ENCODE measurements around the gene LDLRAD3.

LDLRAD3 gene

DNA sequence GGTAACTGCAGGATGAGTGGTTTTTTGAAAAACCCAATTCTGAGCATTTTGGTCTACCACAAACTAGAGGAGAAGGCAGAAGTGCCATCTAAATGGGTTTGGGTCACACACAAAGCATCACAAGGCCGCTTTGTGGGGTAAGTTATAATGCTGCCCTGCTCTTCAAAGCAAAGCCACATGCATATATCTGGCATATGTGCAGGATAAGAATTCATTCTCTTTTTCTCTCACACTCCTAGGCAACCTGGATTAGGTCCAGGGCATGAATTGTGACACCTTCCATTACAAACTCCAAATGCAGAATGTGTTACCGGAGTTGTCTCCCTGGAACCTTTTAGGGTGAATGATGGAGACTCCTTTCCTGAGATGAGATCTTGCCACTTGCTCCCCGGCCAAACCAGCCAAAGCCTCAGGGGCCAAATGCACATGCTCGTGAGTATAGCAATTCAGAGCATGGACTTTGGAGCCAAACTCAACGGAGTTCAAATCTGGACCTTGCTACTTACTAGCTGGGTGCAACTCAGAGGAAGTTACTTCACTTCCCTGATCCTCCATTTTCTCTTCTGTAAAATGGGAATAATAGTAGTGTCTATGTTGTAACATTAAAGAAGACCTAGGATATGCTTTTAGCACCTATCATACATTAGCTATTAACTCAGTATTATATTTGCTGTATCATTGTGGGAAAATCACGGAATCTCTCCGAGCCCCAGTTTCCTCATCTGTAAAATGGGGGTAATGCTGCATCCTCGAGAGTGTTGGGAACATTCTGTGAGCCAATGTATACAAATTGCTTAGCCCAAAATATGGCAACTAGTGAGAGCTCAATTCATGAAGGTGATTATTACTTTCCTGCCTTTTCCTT lies 248.8 kb downstream of the LDLRAD3 start:
- in situ Hi-C loops (cut with HindIII; ENCODE audit: low sequenced_read_pairs) = no loop called here

DNA sequence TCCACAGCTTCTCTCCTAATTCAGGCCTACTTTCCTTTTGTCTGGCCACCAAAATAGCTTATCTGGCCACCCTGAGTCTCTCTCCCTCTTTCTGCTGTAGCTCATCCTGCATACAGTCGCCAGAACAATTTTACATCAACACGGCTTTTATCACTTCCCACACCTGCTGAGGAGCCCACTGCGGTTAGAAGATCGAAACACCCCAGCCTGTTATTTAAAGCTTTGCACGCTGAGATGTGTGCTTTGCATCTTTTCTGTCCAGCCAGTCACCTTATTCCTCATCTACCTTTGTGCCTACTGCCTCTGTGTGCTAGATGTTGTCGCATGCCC lies 249.4 kb downstream of the LDLRAD3 start:
- in situ Hi-C loops (cut with HindIII; ENCODE audit: low sequenced_read_pairs) = no loop called here

DNA sequence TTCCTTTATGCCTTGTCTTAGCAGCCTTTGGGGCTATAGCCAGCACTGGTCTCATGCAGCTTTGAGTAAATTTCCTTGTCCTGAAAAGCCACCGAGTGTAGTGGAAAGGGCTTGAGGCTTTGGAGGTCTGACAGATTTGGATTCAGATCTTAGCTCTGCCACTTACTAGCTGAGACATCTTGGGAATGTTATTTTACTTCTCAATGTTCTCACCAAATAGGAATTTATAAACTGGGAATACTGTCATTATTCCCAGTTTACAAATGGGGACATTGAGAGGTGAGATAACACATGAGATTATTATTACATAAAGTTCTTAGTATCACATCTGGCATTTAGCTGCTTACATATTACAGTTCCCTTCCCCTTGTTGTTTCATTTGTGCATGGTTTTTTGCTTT lies 249.9 kb downstream of the LDLRAD3 start:
- in situ Hi-C loops (cut with HindIII; ENCODE audit: low sequenced_read_pairs) = no loop called here

DNA sequence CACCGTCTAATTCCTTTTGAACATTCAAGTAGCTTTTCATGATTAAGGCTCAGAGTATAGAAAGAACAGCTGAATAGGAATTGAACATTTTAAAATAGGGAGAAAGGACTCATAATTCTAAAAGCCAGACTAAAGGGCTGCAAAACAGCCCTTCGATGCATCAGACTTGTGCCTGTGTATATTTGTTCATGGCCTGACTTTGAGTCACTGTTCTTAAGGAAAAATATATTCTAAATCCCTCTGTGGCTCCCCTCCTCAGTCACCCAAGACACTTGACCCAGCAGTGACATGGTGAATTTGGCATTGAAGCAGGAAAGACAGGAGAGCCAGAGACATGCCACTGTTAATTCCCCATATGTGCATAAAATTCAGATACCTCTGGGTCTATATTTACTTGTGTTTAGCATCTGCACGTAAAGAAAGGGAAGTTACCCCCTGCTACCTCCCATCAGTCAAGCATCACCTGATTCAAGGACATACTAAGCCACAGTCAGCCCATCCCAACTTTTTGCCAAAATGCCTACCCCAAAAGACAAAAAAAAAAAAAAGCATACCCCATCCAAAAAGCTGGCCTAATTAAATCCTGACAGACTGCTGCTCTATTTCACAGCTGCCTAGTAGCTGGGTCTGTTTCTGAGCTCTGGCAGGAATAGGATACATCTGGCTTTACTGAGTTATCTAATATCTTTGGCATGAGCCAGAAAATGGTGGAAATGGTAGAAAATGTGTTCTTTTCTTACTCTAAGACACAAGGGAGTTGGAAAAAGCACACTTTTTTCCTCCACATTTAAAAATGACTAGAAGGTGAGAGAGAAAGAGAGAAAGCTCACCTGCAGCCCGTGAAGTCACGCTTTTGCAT lies 251.9 kb downstream of the LDLRAD3 start:
- in situ Hi-C loops (cut with HindIII; ENCODE audit: low sequenced_read_pairs) = no loop called here

DNA sequence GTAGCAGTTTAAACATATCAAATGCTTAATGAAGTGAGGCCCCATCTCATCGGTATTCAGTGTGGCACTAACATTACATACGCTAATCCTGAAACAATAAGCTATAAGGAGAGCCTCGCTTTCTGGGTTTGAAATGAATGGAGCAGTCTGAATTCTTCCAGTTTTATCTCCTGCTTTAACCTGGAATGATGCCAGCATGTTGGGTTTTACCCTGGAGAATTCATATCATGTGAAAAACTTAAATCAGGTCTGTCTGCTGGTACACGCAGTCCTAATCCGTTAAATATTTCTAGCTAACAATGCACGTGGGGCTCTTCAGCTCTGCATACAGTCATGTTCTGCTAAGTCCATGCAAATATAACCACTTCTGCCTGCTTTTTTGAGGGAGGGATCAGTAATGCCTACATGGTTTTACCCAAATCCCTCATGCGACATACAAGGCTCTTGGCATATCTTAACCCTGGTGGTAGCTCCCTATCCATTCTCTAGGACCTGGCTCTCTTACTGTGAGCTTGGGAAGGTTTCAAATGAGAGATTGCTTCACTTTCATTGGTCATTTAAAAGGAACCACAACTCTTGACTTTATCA lies 252.6 kb downstream of the LDLRAD3 start:
- in situ Hi-C loops (cut with HindIII; ENCODE audit: low sequenced_read_pairs) = no loop called here

DNA sequence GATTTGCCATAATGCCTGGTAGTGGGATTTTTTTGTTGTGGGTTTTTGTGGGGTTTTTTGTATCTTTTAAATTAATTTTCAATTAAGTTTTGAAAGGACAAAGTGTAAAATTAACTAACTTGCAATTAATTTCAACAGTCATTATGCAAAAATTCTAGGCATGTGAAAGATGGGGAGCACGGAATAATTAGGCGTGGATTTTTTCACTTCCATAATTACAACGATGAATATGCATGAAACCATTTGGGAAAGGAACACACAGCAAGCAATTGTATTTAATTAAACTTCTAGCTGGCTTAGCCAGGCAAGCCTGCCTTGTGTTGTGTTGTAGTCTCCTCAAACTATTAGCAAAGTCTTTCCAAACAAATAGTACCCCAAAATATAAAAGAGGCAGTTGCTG lies 257.5 kb downstream of the LDLRAD3 start:
- in situ Hi-C loops (cut with HindIII; ENCODE audit: low sequenced_read_pairs) = no loop called here

DNA sequence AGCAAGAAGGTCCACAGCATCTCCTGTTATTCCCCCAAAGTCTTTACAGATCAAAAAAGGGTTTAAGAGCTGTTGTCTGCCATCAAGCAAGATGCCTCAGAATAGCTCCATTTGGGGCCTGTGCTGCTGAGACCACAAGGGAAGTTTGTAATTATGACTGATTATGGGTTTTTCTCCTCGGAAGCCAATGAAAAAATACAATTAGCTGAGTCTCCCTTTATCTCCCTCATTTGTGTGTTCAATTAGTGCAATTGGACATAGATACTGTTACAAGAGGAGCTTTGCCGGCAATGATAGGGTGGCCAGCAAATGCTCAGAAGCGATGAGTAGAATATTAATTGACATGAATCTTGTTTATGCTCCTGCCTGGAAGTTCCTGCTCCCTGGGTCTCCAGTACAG lies 261.7 kb downstream of the LDLRAD3 start:
- in situ Hi-C loops (cut with HindIII; ENCODE audit: low sequenced_read_pairs) = no loop called here

DNA sequence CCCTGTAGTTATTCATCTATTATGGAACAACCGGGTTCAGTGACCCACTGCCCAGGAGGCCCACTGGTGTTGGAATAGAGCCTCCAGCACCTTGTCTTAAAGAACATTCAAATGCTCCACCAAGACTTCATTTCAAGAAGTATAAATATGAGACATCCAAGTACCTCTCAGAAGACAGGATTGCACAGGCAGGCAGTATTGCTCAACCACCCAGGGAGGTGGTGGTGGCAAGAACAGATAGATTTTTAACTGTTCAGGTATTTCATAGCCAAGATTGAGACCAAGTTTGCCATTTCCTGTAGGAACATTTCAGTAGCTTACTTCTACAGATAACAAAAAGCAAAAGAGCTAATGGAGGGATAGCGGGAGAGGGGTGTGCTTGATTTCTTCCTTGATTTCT lies 266.7 kb downstream of the LDLRAD3 start:
- in situ Hi-C loops (cut with HindIII; ENCODE audit: low sequenced_read_pairs) = no loop called here

DNA sequence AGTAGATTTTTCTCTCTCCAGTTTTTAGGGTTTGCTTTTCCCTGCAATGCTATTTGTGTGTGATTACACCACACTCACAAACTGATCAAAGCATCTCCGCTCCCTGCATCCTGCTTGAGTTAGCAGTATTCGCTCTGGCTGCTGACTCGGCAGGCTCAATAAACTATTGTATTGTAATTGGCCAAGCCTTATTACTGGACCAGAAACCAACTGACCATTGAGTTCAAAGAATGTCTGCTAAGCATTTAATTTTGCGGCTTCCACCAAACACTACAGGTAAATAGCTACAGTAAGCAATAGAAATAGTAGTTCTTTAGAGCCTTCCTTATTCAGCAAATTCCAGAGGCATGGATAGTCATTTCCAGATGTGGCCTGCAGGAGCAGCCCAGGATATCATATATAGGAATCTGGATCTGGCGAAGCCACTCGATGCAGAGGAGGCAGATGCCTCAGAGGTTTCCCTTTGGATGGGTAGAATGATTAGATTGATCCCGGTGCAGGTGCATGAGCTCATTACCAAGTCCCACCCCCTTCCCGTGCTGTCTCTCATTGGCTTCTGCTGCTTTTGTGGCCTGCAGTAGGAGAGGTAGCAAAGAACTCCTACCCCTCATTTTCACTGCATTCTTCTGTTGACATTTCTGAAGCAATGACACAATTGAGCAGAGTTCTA lies 268.0 kb downstream of the LDLRAD3 start:
- in situ Hi-C loops (cut with HindIII; ENCODE audit: low sequenced_read_pairs) = no loop called here

DNA sequence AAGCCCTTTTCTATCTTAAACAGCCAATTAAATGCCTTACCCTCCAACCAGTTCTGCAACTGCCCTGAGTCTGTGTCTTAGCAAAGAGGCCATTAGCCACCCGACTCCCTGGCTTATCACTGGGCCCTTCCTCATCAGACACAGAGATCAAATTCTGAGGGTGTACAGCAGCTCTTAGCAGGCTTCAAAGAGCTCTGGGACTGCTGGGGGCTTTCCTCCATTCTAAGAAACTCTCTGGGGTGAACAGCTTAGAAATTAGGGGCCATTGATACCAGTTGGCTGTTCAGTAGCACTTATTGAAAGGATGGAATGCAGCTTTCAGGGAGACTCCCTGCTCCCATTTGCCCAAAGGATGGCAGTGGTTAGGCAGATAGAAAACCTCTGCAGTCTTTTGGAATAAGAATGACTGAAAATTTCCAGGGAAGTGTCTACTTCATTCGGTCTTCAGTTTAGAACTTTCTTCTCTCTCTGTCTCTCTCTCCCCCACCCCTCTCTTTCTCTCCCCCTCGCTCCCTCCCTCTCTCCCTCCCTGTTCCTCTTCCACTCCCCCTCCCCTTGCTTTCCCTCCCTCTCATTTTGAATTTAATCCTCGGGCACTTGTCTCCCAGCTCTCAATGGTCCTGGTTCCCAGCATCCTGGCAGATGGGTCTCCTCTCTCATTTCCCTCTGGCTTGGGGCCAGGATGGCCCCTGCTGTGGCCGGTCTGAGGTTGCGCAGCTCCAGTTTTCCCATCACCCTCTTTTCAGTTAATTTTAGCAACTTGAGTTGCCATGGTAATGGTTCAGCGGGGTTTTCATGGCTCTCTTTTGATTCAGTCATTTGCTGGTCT lies 268.9 kb downstream of the LDLRAD3 start:
- in situ Hi-C loops (cut with HindIII; ENCODE audit: low sequenced_read_pairs) = no loop called here

DNA sequence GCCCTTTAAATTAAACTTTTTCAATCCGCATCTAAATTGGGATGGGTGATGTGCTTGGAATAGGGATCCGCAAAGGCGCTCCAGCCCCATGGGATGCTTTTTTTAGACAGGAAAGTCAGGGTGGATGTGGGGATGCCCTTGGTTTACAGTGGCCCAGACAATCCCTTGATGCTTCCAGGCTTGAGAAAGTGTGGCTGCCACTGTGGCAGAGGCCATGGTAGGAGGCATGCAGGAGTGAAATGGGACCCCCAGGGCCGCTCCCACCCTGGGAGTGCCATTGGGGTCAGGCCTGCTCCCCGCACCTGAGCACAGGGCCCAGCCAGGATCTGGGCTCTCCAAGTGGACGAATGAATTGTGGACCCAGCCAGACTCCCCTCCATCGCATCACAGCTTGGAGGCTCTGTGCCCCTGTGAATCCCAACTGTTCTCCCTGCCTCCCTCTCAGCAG lies 269.6 kb downstream of the LDLRAD3 start:
- in situ Hi-C loops (cut with HindIII; ENCODE audit: low sequenced_read_pairs) = no loop called here

DNA sequence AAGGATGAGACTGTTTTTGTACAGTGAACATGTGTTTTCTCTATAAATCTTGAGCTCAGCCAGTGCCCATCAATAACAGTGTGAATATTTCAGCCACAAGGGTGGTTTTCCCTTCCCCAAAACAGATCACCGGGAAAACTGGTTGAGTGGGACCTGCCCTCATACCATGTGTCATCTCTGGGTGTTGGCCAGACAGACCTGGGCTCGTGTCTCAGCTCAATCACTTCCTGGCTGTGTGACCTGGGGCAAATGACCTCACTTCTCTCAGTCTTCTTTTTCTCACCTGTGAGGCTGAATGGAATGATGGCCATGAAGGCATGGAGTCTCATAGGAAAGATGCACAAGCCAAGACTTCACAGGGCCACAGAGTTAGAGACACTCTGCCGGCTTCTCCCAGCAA lies 270.6 kb downstream of the LDLRAD3 start:
- in situ Hi-C loops (cut with HindIII; ENCODE audit: low sequenced_read_pairs) = no loop called here

DNA sequence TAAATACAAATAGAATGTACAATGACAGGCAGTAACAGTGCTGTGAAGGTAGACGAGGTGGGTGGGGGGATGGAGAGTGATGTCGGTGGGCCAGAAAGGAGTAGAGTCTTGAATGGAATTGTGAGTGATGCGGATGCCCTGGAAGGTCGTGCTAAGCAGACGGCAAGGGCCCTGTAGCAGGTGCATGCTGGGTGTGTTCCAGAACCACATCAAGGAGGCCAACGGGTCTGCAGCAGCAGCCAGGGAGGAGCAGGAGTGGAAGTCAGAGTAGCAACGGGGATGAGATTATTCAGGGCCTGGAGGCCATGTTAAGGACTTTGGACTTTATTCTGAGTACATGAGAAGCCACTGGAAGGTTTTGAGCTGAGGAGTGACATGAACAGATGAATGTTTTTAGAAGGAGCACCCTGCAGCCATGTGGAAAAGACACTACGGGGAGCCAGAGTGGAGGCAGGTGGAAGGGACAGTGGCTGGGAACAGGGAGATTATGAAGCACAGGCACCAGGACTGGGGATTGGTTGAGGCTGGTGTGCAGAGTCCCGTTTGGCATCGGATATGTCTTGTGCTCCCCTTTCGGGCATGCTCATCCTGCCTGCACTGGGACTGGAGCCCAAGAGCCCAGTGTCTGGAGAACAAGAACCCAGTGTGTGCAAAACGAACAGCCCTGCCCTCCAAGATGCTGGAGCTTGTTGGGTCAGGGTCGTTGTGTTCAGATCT lies 271.3 kb downstream of the LDLRAD3 start:
- in situ Hi-C loops (cut with HindIII; ENCODE audit: low sequenced_read_pairs) = no loop called here

DNA sequence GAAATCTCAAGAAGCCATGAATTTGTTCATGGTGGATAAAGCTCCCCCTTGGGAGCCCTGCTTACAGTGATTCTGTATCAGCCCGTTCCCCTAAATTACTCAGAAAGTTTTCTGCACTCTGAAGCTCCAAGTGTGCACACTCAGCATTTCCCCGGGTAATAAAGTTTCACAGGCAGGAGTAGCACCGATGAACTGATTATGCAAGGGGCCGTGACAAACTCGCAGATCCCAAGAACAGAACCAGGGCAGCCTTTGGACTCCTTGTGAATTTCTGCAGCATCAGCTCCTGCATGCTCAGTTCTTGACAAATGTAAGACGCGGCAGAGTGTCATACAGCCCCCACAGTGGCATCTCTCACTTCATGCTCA lies 271.8 kb downstream of the LDLRAD3 start:
- in situ Hi-C loops (cut with HindIII; ENCODE audit: low sequenced_read_pairs) = no loop called here

DNA sequence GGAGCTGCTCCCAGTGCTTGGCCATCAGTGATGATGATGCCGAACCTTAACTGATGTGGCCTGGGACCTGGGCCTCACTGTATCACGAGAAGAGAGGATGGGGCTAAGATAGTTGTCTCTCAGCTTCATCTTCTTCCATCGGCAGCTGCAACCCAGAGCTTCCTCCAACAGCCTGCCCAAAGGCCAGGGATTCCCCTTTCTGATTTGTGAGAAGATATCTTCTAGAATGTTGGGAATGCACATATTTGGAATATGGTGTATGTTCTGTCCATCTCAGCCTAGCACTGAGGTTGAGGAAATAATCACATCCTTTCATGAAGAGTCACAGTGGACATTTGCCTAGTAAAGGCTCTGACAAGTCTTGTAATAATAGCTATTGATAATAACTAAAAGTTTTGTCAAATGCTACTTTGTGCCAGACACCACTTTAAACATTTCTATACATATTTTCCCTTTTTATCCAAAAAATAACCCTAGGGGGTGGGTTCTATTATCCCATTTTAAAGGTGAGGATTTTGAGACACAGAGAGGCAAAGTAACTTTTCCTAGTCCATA lies 272.3 kb downstream of the LDLRAD3 start:
- in situ Hi-C loops (cut with HindIII; ENCODE audit: low sequenced_read_pairs) = no loop called here

DNA sequence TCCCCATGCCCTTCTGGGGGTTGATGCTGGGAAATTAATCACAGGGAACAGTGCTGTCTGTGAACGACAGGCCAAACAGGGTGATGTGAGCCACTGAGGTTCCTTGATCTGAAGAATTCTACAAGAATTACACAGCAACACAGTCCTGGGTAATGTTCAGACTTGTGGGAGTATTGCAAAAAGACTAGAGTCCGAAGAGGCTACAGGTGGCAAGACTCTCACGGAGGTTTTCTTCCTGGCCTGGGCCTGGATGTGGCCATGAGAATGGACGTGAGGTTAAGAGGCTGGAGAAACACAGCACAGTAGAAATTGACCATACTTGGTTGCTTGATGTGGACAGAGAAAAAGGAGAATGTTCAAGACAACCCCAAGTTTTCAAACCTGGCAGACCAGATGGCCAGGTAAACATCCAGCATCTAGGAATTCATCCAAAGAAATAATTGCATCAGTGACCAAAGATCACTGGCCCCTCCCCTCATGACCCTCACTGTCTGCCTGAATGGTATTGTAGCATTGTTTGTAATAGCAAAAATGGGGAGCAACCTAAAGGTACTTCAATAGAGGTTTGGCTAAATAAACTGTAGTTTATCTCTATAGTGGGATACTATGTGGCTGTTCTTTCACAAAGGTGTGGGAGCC lies 274.5 kb downstream of the LDLRAD3 start:
- in situ Hi-C loops (cut with HindIII; ENCODE audit: low sequenced_read_pairs) = no loop called here

DNA sequence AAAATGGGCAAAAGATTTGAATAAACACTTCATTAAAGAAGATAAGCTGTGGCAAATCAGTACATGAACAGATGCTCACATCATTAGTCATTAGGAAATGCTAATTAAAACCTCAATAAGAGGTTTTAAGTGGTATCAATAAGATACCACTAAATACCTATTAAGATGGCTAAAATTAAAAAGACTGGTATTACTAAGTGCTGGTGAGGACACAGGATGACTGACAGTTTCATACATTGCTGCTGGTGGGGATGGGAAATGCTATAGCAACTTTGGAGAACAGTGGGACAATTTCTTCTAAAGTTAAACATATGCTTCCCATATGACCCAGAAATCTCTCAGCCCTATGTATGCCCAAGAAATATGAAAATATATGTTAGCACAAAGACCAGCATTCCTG lies 276.1 kb downstream of the LDLRAD3 start:
- in situ Hi-C loops (cut with HindIII; ENCODE audit: low sequenced_read_pairs) = no loop called here

DNA sequence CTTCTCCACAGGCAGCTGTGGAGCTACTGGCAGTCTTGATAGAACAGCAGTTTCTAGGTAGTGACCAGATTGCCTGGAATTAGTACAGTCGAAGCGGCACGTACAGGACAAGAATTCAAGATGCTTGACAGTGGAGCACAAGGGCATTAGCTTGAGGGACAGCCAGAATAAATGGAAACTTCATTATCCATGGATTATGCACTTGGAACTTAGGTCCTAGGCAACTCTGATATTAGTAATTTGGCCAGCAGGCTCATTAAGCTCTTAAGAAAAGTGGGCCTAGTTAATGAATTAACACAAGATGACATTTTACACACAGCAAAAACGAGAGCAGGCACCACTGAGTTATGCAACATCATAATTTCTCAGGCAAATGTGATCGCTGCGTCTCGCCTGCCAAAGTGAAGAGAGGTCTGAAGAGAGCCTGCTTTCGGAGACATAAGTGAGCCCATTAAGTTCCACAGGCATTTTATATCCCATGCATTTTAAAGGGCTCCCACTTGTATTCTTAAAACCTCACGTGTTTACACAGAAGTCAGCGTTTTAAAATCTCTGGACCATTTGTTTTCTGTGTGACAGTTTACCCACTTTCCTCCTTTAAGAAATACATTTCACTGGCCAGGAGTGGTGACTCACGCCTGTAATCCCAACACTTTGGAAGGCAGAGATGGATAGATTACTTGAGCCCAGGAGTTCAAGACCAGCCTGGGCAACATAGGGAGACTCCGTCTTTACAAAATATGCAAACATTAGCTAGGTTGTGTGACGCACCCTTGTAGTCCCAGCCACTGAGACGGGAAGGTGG lies 279.2 kb downstream of the LDLRAD3 start:
- in situ Hi-C loops (cut with HindIII; ENCODE audit: low sequenced_read_pairs) = no loop called here
